Uterus (tissue), 4 donors: ENCODE measurements around the gene DENND1A. TPM values are rescaled to one million over a fixed set of nuclear protein-coding genes. Genes with fewer than 3 reads are reported as not detected.

Experiments
- DNase-seq, 2 donors: peaks; one replicate each; pipeline ENCODE4 v3.0.0-alpha.2; 2019 to 2020
- H3K27ac ChIP-seq, 2 donors: fragments of 200-600 bp; sonication (generic); 1 replicate in 1 of 2; 2 replicates in 1 of 2; pipeline ENCODE4 v1.5.1; 2016 to 2018
- H3K27me3 ChIP-seq, 2 donors: fragments of 200-600 bp; sonication (generic); one replicate each; pipeline ENCODE4 v1.5.1; 2018 to 2019; ENCODE audit warnings: control low read depth in 1 of 2
- H3K36me3 ChIP-seq, 2 donors: fragments of 200-600 bp; sonication (generic); one replicate each; pipeline ENCODE4 v1.5.1; 2019; ENCODE audit warnings: control low read depth in 1 of 2
- H3K4me1 ChIP-seq, 2 donors: fragments of 200-600 bp; sonication (generic); one replicate each; pipeline ENCODE4 v1.5.1; 2018 to 2019; ENCODE audit warnings: control low read depth in 1 of 2
- H3K4me3 ChIP-seq, 2 donors: fragments of 200-600 bp; sonication (generic); 1 replicate in 1 of 2; 2 replicates in 1 of 2; pipeline ENCODE4 v1.5.1; 2018 to 2019; ENCODE audit warnings: mild to moderate bottlenecking in 1 of 2
- H3K9me3 ChIP-seq, 2 donors: fragments of 200-600 bp; sonication (generic); one replicate each; pipeline ENCODE4 v1.5.1; 2019; ENCODE audit warnings: control low read depth in 1 of 2
- CTCF ChIP-seq, 4 experiments: fragments of 200-600 bp in 2 of 4; fragments of 450-650 bp in 2 of 4; sonication (generic) in 2 of 4; IDR thresholded peaks; one replicate each; pipeline ENCODE4 v1.5.1; 2016 to 2019; ENCODE audit warnings: antibody characterized with exemption in 4 of 4, mild to moderate bottlenecking in 2 of 4, moderate library complexity in 1 of 4
- POLR2A ChIP-seq, 2 donors: fragments of 450-650 bp; IDR thresholded peaks; one replicate each; pipeline ENCODE4 v1.6.1; 2016; ENCODE audit warnings: antibody characterized with exemption in 2 of 2, mild to moderate bottlenecking in 1 of 2, moderate library complexity in 1 of 2
- intact Hi-C: fragments of 100-400 bp; cut with DNase I; formaldehyde crosslinking; loops from one replicate; pipeline ENCODE4 v1.15.1; 2023; ENCODE audit warnings: low total_unique reads
- total RNA-seq, 4 donors: library from RNA; depleted of rRNA in 3 of 4; stranded (reverse); fragments of >200 nt in 3 of 4; gene quantifications; one replicate each; pipeline versions ENCODE4 v1.1.0 to v1.2.4, GENCODE V29; 2014 to 2023
- donor health status: DM: yes; HTN: yes; CAD: no.

DENND1A gene
- total RNA-seq, 4 donors from 2014 or later, result 10.8 to 34.5 (median 22.6) TPM

- Histone ChIP-seq H3K36me3 (no peaks in the 10 kb centered on the region), H3K4me3 (no peak overlapping the region), H3K9me3 (no peaks in the 10 kb centered on the region), H3K27ac (no peak overlapping the region), H3K27me3 (no peaks in the 10 kb centered on the region), H3K4me1 (no peaks in the 10 kb centered on the region)
- no peak for TF ChIP-seq POLR2A (IDR thresholded peaks at IDR 0.05)
- TF ChIP-seq CTCF (IDR thresholded peaks at IDR 0.05), result no peak
- no peak for DNase-seq
- intact Hi-C loops, result no loop called here
Measured at GRCh38 chr9:123589361-123590239, 340.3 kb downstream of the DENND1A start.

- intact Hi-C loops, result no loop called here
- Histone ChIP-seq H3K27ac (no peak overlapping the region), H3K9me3 (no peaks in the 10 kb centered on the region), H3K27me3 (no peaks in the 10 kb centered on the region), H3K36me3 (no peaks in the 10 kb centered on the region), H3K4me1 (no peaks in the 10 kb centered on the region), H3K4me3 (no peak overlapping the region)
- TF ChIP-seq CTCF (IDR thresholded peaks at IDR 0.05), result no peak
- DNase-seq, result no peak
Measured at GRCh38 chr9:123586275-123586674, 343.7 kb downstream of the DENND1A start.

- no peaks in the 10 kb centered on the region for H3K4me1 ChIP-seq
- no peak overlapping the region for H3K27ac ChIP-seq
- H3K36me3 ChIP-seq, result no peaks in the 10 kb centered on the region
- no peaks in the 10 kb centered on the region for H3K27me3 ChIP-seq
- no peak for DNase-seq
- no peaks in the 10 kb centered on the region for H3K9me3 ChIP-seq
- H3K4me3 ChIP-seq, result no peak overlapping the region
- no peak for TF ChIP-seq POLR2A (IDR thresholded peaks at IDR 0.05)
- no peak for TF ChIP-seq CTCF (IDR thresholded peaks at IDR 0.05)
- intact Hi-C loops, result no loop called here
Measured at GRCh38 chr9:123584202-123585176, 345.4 kb downstream of the DENND1A start.

GRCh38 chr9:123583646-123584045, 346.3 kb downstream of the DENND1A start:
- Histone ChIP-seq H3K36me3 (no peaks in the 10 kb centered on the region), H3K4me1 (no peaks in the 10 kb centered on the region), H3K27ac (no peak overlapping the region), H3K9me3 (no peaks in the 10 kb centered on the region), H3K27me3 (no peaks in the 10 kb centered on the region), H3K4me3 (no peak overlapping the region)
- intact Hi-C loops, result no loop called here
- no peak for TF ChIP-seq POLR2A (IDR thresholded peaks at IDR 0.05)
- no peak for DNase-seq

GRCh38 chr9:123571240-123571639, 358.7 kb downstream of the DENND1A start:
- Histone ChIP-seq H3K9me3 (no peaks in the 10 kb centered on the region), H3K27me3 (no peaks in the 10 kb centered on the region), H3K36me3 (no peaks in the 10 kb centered on the region), H3K4me3 (no peak overlapping the region), H3K4me1 (no peaks in the 10 kb centered on the region), H3K27ac (no peak overlapping the region)
- intact Hi-C loops, result no loop called here
- TF ChIP-seq POLR2A (IDR thresholded peaks at IDR 0.05), result no peak
- no peak for TF ChIP-seq CTCF (IDR thresholded peaks at IDR 0.05)
- DNase-seq, result no peak
